KBM-7 (cell line): ENCODE results near the gene CHAT.
A peak's percentile ranks its signal among the peaks of the same experiment; 100 is the strongest.

Experiments used
- DNase-seq: peaks from one replicate; pipeline ENCODE4 v3.0.0-alpha.2; 2015
- in situ Hi-C: fragments of 300-500 bp; cut with MboI; formaldehyde crosslinking; loops from 2 replicates; pipeline ENCODE4 v1.14.3; 2020; ENCODE audit warnings: low sequenced_read_pairs, low pct_unique_long_range_greater_than_20kb, mixed read lengths

Gene CHAT

DNA sequence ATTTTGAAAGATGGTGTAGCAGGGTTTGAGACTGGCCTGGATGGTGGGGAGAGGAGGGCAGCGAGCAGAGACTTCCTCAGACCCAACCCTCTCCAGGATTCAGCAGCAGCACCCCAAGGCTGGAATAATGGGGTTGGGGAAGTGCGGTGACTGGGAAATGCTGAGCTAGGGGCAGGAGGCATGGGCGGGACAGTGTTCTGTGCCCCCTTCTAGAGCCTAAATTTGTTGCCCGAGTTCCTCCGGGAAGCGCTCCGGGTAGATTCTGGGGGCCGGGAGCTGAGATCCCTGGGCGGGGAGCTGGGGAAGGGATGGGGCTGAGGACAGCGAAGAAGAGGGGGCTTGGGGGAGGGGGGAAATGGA is at the start of gene CHAT:
Gene CHAT, plus strand, starts transcription at position 156 of the 360 bp plus-strand sequence. Its CDS starts 153 bp downstream, at position 309.
- DNase-seq = no peak
- in situ Hi-C loops = no loop called here

DNA sequence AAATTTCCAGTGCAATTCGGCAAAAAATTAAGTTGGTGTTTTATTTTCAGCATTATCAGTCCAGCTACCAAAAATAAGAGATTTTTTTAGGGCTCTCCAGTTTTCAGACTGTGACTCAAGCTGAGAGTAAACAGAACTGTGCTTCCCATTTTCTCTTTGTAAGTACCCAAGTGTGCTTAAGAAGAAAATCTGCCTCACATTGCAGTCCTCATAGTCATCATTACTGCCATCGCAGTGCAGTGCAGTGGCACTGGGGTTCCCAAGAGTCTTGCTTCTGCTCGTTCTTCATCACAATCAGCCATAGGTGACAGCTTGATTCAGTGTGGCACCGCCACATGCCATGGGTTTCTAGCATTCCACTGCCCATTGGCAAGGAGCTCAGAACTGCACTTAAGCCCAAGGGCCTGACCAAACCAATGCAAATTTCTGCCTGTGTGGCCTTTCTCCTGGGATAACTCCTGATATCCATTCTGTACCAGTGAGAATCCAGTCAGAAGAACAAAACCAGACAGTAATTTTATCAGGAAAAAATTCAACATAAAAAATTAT is 49.3 kb upstream of the CHAT start:
- no peak for DNase-seq
- in situ Hi-C loops = no loop called here

DNA sequence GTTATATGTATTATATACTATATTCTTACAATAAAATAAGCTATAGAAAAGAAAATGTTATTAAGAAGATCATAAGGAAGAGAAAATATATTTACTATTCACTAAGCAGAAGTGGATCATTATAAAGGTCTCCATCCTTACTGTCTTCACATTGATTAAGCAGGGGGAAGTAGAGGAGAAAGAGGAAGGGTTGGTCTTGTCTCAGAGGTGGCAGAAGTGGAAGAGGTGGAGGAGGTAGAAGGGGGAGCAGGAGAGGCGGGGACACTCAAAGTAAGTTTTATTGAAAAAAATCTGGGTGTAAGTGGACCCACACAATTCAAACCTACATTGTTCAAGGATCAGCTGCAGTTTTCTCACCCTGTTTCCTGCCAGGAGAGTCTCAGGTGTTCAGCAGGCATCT is 46.0 kb upstream of the CHAT start:
- no peak for DNase-seq
- in situ Hi-C loops = no loop called here

DNA sequence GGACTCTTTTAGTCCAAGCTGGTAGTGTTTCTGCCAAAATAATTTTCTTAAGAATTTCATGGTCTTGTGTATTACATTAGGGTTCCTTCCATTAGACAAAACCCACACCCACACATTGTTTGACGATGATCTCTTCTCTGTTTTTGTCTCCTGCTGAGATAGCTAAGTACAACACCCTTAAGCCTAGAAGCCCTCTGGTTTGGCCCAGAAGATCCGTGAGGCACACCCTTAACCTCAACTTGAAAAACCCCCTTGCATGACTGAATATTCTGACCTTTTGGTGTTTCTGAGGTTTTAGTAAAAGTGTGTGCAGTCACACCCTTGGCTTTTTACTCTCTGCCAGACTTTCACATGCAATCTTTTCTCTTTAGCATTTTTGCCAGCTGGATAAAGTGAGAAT is 45.6 kb upstream of the CHAT start:
- in situ Hi-C loops = no loop called here
- no peak for DNase-seq

- no peak for DNase-seq
Observed at GRCh38 chr10:49569031-49569631, 44.7 kb upstream of the CHAT start.

GRCh38 chr10:49571388-49571787 is 42.4 kb upstream of the CHAT start:
- in situ Hi-C loops = no loop called here
- DNase-seq = no peak

More at GRCh38 chr10:49569031-49569631, 44.7 kb upstream of the CHAT start:
- in situ Hi-C loops = no loop called here

DNA sequence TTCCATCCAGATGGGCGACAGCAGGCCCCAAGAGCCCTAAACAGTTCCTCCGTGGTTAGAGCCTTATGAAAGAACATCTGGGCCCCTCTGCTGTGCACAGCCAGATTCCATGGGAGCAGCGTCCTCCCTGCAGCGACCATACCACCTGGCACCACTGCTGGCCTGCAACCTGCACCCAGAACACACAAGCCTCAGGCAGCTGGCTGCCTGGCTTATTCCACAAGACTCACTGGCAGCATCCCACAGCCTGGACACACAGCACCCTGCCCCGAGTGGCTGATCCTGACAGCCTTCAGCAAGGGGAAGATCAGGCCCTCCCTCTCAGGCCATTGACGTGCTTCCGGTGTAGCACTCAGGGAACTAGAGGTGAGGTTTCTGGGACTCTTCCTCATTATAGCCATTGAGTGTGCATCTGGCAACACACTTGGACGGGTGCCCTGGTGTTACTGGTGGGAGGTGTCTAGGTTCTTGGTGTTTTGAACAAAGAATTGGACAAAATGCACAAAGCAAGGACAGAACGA is 41.2 kb upstream of the CHAT start:
- DNase-seq = no peak

GRCh38 chr10:49575489-49576072 is 38.3 kb upstream of the CHAT start:
- in situ Hi-C loops = no loop called here
- no peak for DNase-seq

More for the DNA sequence above, 41.2 kb upstream of the CHAT start:
- in situ Hi-C loops = no loop called here

DNA sequence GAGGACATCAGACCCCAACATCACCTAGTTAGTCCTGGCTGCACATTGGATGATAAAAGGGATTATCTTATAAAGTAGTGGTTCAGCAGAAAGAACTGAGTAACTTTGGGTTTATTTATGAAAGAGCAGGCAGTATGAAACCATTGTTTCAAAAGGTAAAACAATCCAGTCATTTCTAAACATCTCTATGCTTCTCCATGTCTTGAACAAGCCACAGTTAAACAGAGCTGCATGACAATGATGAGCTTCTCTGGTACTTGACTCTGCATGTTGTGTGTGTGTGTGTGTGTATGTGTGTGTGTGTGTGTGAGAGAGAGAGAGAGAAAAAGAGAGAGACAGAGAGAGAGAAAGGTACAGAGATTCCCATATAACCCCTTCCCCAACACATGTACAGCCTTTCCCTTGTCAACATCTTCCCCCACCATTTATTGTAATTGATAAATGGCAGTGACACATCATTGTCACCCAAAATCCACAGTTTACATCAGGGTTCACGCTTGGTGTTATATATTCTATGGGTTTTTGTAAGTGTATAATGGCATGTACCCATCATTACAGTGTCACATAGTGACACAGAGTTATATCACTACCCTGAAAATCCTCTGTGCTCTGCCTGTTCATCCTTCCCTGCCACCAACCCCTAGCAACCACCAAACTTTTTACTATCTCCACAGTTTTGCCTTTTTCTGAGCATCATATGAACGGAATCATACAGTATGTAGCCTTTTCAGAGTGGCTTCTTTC is 36.5 kb upstream of the CHAT start:
- no peak for DNase-seq
- in situ Hi-C loops = no loop called here

DNA sequence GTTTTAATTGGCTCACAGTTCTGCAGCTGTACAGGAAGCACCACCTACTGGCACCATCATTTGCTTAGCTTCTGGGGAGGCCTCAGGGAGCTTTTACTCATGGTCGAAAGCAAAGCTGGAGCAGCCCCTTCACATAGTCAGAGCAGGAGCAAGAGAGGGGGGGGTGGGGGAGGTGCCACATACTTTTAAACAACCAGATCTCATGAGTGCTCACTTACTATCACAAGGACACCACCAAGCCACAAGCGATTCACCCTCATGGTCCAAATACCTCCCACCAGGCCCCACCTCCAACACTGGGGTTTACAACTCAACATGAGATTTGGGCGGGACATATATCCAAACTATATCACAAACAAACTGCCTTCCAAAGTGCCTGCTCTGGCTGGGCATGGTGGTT is 35.4 kb upstream of the CHAT start:
- no peak for DNase-seq
- in situ Hi-C loops = no loop called here

GRCh38 chr10:49579621-49580020 is 34.2 kb upstream of the CHAT start:
- in situ Hi-C loops = no loop called here
- DNase-seq = no peak

GRCh38 chr10:49585387-49585786 is 28.4 kb upstream of the CHAT start:
- no peak for DNase-seq

DNA sequence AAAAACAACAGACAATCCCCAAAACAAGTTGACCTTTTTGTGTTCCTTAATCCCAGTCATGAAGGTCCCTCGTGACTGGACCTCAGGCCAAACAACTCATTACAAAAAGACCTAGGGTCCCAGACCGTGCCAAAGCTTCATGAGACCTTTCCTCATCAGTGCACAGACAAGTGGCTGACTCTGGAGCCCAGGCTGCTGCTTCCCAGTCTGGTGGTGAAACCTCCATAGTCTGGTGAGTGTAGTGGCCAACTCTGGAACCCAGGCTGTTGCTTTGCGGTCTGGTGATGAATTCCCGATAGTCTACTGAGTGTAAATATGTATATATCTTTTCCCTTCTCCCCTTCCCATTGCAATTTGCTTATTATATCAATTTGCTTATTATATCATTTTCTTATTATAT is 25.9 kb upstream of the CHAT start:
- no peak for DNase-seq
- in situ Hi-C loops = no loop called here

More at GRCh38 chr10:49585387-49585786, 28.4 kb upstream of the CHAT start:
- in situ Hi-C loops = no loop called here

DNA sequence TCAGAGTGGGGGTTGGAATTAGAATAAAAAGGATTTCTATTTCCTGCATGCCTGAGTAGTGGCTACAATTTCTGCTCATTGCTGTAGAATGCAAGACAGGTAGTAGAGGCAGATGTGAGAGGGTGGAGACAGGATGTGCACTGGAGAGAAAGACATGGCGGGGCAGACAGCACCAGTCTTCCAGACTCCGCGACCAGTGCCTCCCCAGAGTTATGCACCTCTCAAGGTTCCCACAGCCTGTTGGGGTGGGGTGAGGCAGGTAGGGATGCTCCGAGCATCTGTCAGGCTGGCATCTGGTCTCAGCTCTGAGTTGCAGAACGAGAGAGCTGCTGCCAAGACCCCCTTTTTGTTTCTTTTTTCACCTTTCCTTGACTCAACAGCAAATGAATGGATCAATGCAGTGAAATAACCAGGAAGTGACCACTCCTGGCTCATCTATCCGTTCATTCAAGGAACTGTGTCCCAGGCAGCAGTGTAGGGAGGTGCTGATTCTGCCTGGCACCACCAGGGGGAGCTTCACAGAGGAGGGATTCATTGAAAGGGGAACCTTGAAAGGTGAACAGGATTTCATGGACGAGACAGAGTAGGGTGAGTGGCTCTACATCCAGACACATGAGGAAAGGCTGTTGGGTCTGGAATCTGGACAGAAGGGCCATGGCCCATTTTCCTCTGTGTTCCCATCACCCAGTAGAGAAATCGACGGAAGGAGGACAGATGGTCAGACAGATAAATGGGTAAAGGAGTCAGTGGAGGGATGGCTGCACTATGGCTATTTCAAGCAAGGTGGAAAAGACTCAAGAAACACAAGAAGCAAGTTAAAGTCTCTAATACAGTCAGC is 20.9 kb upstream of the CHAT start:
- in situ Hi-C loops = no loop called here

GRCh38 chr10:49593564-49593875 is 20.3 kb upstream of the CHAT start:
- no peak for DNase-seq
- in situ Hi-C loops = no loop called here

More for the DNA sequence above, 20.9 kb upstream of the CHAT start:
- peak; percentile 76 for DNase-seq

DNA sequence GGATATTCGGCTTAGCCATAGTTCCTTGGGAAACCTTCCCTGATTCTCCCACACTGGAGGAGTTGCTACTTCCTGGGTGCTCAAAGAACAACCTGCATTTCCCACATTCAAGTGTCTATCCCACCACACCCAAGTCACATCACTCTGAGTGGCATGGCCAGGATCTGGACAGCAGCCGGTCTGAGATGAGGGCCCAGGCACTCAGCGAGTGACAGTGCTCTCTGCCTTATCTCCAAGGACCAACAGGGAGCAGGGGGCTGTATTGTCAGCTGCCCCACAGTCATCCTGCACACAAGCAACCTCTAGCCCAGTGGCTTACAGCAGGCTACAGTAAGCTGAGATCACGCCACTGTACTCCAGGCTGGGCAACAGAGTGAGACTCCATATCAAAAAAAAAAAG is 19.8 kb upstream of the CHAT start:
- no peak for DNase-seq
- in situ Hi-C loops = no loop called here

- DNase-seq = peak; percentile 57
- in situ Hi-C loops = no loop called here
Observed at GRCh38 chr10:49594594-49594993, 19.2 kb upstream of the CHAT start.

GRCh38 chr10:49595003-49595712 is 18.7 kb upstream of the CHAT start:
- no peak for DNase-seq
- in situ Hi-C loops = no loop called here
